ENCODE results near the gene CCDC86.

The CCDC86 gene

GRCh38 chr11:60899046-60899936 is 57.4 kb downstream of the CCDC86 start:
- peak; percentile 30 to 60 for DNase-seq

GRCh38 chr11:60899977-60900376 is 58.1 kb downstream of the CCDC86 start:
- no peak for DNase-seq

All from SW 1271 (cell line).